GM12878 (cell line): ENCODE data around the gene MRM1. TPM values are rescaled to one million over a fixed set of nuclear protein-coding genes. Genes with fewer than 3 reads are reported as not detected.

Source experiments
- ATAC-seq: fragments of 200-7000 bp; cut with Tn5 transposase; 3 replicates; pipeline ENCODE4 v1.9.1; 2020; ENCODE audit warnings: mild to moderate bottlenecking, moderate library complexity
- BruUV-seq: library from RNA; stranded (reverse); fragments of 400-500 nt; replicated peaks from 2 replicates; lab custom pipeline; 2021; lab: Mats Ljungman, UMichigan
- CTCF ChIA-PET: fragments of 300-600 bp; sonication (Branson Sonifier 250); formaldehyde crosslinking; extraction: SDS; loops from one replicate; lab custom pipeline; 2021; ENCODE audit warnings: inconsistent platforms; lab: Yijun Ruan, JAX
- POLR2A ChIA-PET: fragments of 350-600 bp; formaldehyde crosslinking; extraction: SDS; loops from one replicate; lab custom pipeline; 2021; ENCODE audit warnings: inconsistent platforms; lab: Charles Lee
- RAD21 ChIA-PET: fragments of 300-600 bp; sonication (Branson Sonifier 250); formaldehyde crosslinking; loops from one replicate; lab custom pipeline; 2023; ENCODE audit warnings: antibody characterized with exemption; ENCODE audit not compliant: unreplicated experiment; lab: Charles Lee
- SMC1A ChIA-PET: fragments of 300-600 bp; sonication (Branson Sonifier 250); formaldehyde crosslinking; loops from one replicate; lab custom pipeline; 2023; ENCODE audit not compliant: unreplicated experiment, uncharacterized antibody; lab: Charles Lee
- DNase-seq: peaks from one replicate; pipeline ENCODE4 v3.0.0-alpha.2; 2011; ENCODE audit warnings: low read depth, low spot score
- FAIRE-seq: peaks from 3 replicates; lab custom pipeline; 2011; peaks lifted over from hg19 to GRCh38; lab: Jason Lieb, UNC
- H2AFZ ChIP-seq: 2 replicates; pipeline ENCODE4 v1.6.0; 2011; ENCODE audit warnings: low read depth, low read length, control low read depth; ENCODE audit not compliant: control insufficient read depth
- H3K27ac ChIP-seq: 2 replicates; pipeline ENCODE4 v1.5.1; 2011; ENCODE audit warnings: control low read depth; ENCODE audit not compliant: control insufficient read depth, insufficient read depth
- H3K27me3 ChIP-seq, 2 experiments: replicated peaks in 1 of 2; 2 replicates each; pipeline versions ENCODE4 v1.6.0 to v1.6.1; 2011; ENCODE audit warnings: low read length in 1 of 2; ENCODE audit not compliant: control insufficient read depth in 2 of 2, insufficient read depth in 2 of 2
- H3K36me3 ChIP-seq, 2 experiments: 2 replicates each; pipeline ENCODE4 v1.5.1; 2011; ENCODE audit warnings: low read length in 1 of 2; ENCODE audit not compliant: control insufficient read depth in 2 of 2, insufficient read depth in 2 of 2
- H3K4me1 ChIP-seq: 2 replicates; pipeline ENCODE4 v1.6.1; 2011; ENCODE audit warnings: mild to moderate bottlenecking, low read length, moderate library complexity, mixed read lengths; ENCODE audit not compliant: control insufficient read depth, insufficient read depth
- H3K4me2 ChIP-seq: 2 replicates; pipeline ENCODE4 v1.6.0; 2011; ENCODE audit warnings: control low read depth; ENCODE audit not compliant: control insufficient read depth, insufficient read depth
- H3K4me3 ChIP-seq: fragments of 200-600 bp; sonication (generic); 2 replicates; pipeline ENCODE4 v1.5.1; 2016
- H3K79me2 ChIP-seq: 2 replicates; pipeline ENCODE4 v1.6.0; 2011; ENCODE audit warnings: low read length; ENCODE audit not compliant: control insufficient read depth, insufficient read depth
- H3K9ac ChIP-seq: 2 replicates; pipeline ENCODE4 v1.8.0; 2011; ENCODE audit warnings: low read length, control low read depth, mixed read lengths; ENCODE audit not compliant: control insufficient read depth, insufficient read depth
- H3K9me3 ChIP-seq: replicated peaks from 3 replicates; pipeline ENCODE4 v1.5.1; 2011; ENCODE audit warnings: mild to moderate bottlenecking, low read length; ENCODE audit not compliant: control insufficient read depth, insufficient read depth
- H4K20me1 ChIP-seq: 2 replicates; pipeline ENCODE4 v1.6.0; 2011; ENCODE audit not compliant: control insufficient read depth, insufficient read depth
- RAD21 ChIP-seq: IDR thresholded peaks from 2 replicates; pipeline ENCODE4 v1.6.1; 2011; ENCODE audit warnings: mild to moderate bottlenecking, low read depth, low read length, moderate library complexity; ENCODE audit not compliant: insufficient read depth
- SUZ12 ChIP-seq: fragments of 200-600 bp; sonication (generic); IDR thresholded peaks from one replicate; pipeline ENCODE4 v1.6.1; 2018; ENCODE audit warnings: antibody characterized with exemption, mild to moderate bottlenecking; ENCODE audit not compliant: unreplicated experiment
- ZNF207 ChIP-seq: fragments of 450-650 bp; IDR thresholded peaks from 2 replicates; pipeline ENCODE4 v1.6.1; 2014; ENCODE audit warnings: antibody characterized with exemption, mild to moderate bottlenecking, borderline replicate concordance
- WGBS: methylation state at CpG from one replicate; pipeline ENCODE4 v1.1.6; 2016; ENCODE audit warnings: low lambda C conversion rate; ENCODE audit not compliant: insufficient replicate concordance, insufficient coverage; ENCODE audit errors: missing lambda C conversion rate; 5-methylcytosine and 5-hydroxymethylcytosine counted together
- in situ Hi-C: fragments of 300-500 bp; cut with MboI; formaldehyde crosslinking; loops from 9 replicates; pipeline ENCODE4 v1.14.3; 2018; ENCODE audit warnings: mixed read lengths
- intact Hi-C: fragments of 100-400 bp; cut with micrococcal nuclease; formaldehyde crosslinking; loops from one replicate; pipeline ENCODE4 v1.14.2; 2022; ENCODE audit not compliant: unreplicated experiment
- polyA plus RNA-seq, 11 experiments: library from polyadenylated mRNA; depleted of rRNA in 4 of 11; unstranded in 6 of 11; stranded (reverse) in 5 of 11; fragments of >200 nt; fragmentation: Nextera tagmentation in 4 of 11; fragmentation: Illumina TruSeq in 1 of 11; extraction: Ambion mirVana in 4 of 11; extraction: Trizol in 1 of 11; gene quantifications; 1 replicate in 1 of 11; 2 replicates in 10 of 11; pipeline versions ENCODE4 v1.2.1 to v1.2.3, GENCODE V29; 2011 to 2016; ENCODE audit warnings: inconsistent platforms in 2 of 11, missing spikeins in 2 of 11, low read depth in 1 of 11
- total RNA-seq, 4 experiments: library from RNA; depleted of rRNA in 3 of 4; stranded (reverse); fragments of >200 nt in 3 of 4; fragmentation: Illumina TruSeq in 1 of 4; extraction: Trizol in 1 of 4; gene quantifications; 2 replicates each; pipeline versions ENCODE4 v1.2.1 to v1.2.3, GENCODE V29; 2013 to 2021

MRM1 gene
- total and polyA plus RNA-seq, 10 of the 15 experiments (the other 5 are each of a cell fraction or from before 2014, with no cell fraction given) = 0.23 to 16.9 (median 13.2) TPM

DNA sequence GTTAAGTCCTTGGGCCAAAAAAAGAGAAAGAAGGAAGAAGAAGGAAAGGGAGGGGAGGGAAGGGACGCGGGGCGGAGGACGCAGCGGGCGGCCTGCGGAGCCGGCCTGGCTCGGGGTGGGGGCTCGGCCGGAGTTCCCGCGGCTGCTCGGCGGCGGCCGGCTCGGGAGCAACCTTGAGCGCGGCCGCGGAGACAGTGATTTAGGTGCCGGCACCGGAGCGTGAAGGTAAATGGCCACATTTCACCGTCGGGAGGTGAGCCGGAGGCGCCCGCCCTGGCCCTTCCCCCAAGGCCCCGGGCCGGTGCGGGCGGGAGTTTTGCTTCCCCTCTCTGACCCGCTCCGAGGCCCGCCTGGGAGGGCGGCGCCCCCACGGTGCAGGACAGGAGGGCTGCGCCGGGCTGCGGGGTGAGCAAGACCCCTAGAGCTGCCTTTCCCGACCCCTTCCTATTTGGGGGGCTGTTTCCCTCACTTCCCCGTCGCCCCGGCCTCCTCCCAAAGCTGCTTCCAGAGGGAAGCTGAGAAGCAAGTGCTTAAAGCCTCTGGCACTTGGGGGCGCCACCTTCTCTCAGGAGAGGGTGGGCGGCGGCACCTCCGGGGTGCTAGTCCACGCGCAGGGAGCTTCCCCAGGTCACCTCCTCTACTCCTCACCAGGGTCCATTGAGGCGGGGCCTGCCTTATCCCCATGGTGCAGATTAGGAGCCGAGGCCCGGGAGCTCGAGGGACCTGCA lies 56.5 kb downstream of the MRM1 start:
- CTCF ChIA-PET = no interaction called here
- intact Hi-C loops = no loop called here
- H3K79me2 ChIP-seq = no peaks in the 10 kb centered on the region
- no peaks in the 10 kb centered on the region; a peak in 1 of 4 replicates for H3K36me3 ChIP-seq
- RAD21 ChIA-PET = no interaction called here
- H4K20me1 ChIP-seq = no peaks in the 10 kb centered on the region
- H3K9ac ChIP-seq = no peak overlapping the region
- H2AFZ ChIP-seq = no peak overlapping the region
- no peak overlapping the region for H3K4me3 ChIP-seq
- SMC1A ChIA-PET = interaction anchor here (0.6 kb wide), 1 partner anchor 574 kb away, joined by 3 read pairs; no protein-coding TSS in a partner anchor
- H3K4me2 ChIP-seq = no peak overlapping the region
- H3K27me3 ChIP-seq = peaks cover 4 to 9% of the 10 kb centered on the region in 2 experiments; a peak in 3 of 4 replicates
- ATAC-seq (no peak), DNase-seq (no peak), FAIRE-seq (no peak)
- H3K4me1 ChIP-seq = no peaks in the 10 kb centered on the region
- no peaks in the 10 kb centered on the region for H3K9me3 ChIP-seq
- WGBS = 12% methylated on average over 47 of the region's 57 CpGs
- POLR2A ChIA-PET = no interaction called here
- H3K27ac ChIP-seq = no peak overlapping the region
- BruUV-seq = no TSS peak
- TF ChIP-seq RAD21 = 0 out of 2 replicates have a peak, but pooled peaks have one; percentile 8
- no peak for TF ChIP-seq ZNF207
- peak; percentile 48 for TF ChIP-seq SUZ12
- in situ Hi-C loops = no loop called here

Other genes with a start within 250 kb of the MRM1 start
- gene TBC1D3H, start 213.1 kb upstream of the MRM1 start, total RNA-seq (2014; rRNA removed) = not detected in 2 replicates
- gene TBC1D3H, start 213.1 kb upstream of the MRM1 start, total RNA-seq (2014; rRNA removed; fragmentation: Illumina TruSeq; extraction: Trizol) = not detected in 2 replicates
- gene TBC1D3H, start 213.1 kb upstream of the MRM1 start, total RNA-seq (2021) = not detected in 2 replicates
- gene TBC1D3H, start 213.1 kb upstream of the MRM1 start, polyA plus RNA-seq (2011; rRNA removed) = not detected in 2 replicates
- not detected in 2 replicates for gene TBC1D3H, start 213.1 kb upstream of the MRM1 start, polyA plus RNA-seq (2014; fragmentation: Illumina TruSeq; extraction: Trizol)
- not detected for gene TBC1D3H, start 213.1 kb upstream of the MRM1 start, polyA plus RNA-seq (2014; fragmentation: Nextera tagmentation; extraction: Ambion mirVana)
- gene TBC1D3H, start 213.1 kb upstream of the MRM1 start, polyA plus RNA-seq (2014; rRNA removed) = not detected in 2 replicates
- not detected for gene TBC1D3H, start 213.1 kb upstream of the MRM1 start, polyA plus RNA-seq (2016; fragmentation: Nextera tagmentation; extraction: Ambion mirVana)
- 36.1 and 39.9 TPM in 2 replicates for gene ZNHIT3, start 114.9 kb upstream of the MRM1 start, total RNA-seq (2014; rRNA removed)
- 48.1 and 53.3 TPM in 2 replicates for gene ZNHIT3, start 114.9 kb upstream of the MRM1 start, total RNA-seq (2014; rRNA removed; fragmentation: Illumina TruSeq; extraction: Trizol)
- gene ZNHIT3, start 114.9 kb upstream of the MRM1 start, total RNA-seq (2021) = 31.8 and 34.1 TPM in 2 replicates
- 116 and 141 TPM in 2 replicates for gene ZNHIT3, start 114.9 kb upstream of the MRM1 start, polyA plus RNA-seq (2011; rRNA removed)
- gene ZNHIT3, start 114.9 kb upstream of the MRM1 start, polyA plus RNA-seq (2014; fragmentation: Illumina TruSeq; extraction: Trizol) = 44.8 and 48.5 TPM in 2 replicates
- 100 to 1,000 TPM; 110 to 128 TPM for gene ZNHIT3, start 114.9 kb upstream of the MRM1 start, polyA plus RNA-seq (2014; fragmentation: Nextera tagmentation; extraction: Ambion mirVana)
- 37.8 and 38.7 TPM in 2 replicates for gene ZNHIT3, start 114.9 kb upstream of the MRM1 start, polyA plus RNA-seq (2014; rRNA removed)
- 10 to 100 TPM; 62.7 to 66.9 TPM for gene ZNHIT3, start 114.9 kb upstream of the MRM1 start, polyA plus RNA-seq (2016; fragmentation: Nextera tagmentation; extraction: Ambion mirVana)
- gene MYO19, start 66.7 kb upstream of the MRM1 start, total RNA-seq (2014; rRNA removed) = 94.1 and 99.9 TPM in 2 replicates
- gene MYO19, start 66.7 kb upstream of the MRM1 start, total RNA-seq (2014; rRNA removed; fragmentation: Illumina TruSeq; extraction: Trizol) = 62.5 and 63.8 TPM in 2 replicates
- gene MYO19, start 66.7 kb upstream of the MRM1 start, total RNA-seq (2021) = 72.1 and 94.0 TPM in 2 replicates
- gene MYO19, start 66.7 kb upstream of the MRM1 start, polyA plus RNA-seq (2011; rRNA removed) = 39.7 and 71.7 TPM in 2 replicates
- gene MYO19, start 66.7 kb upstream of the MRM1 start, polyA plus RNA-seq (2014; fragmentation: Illumina TruSeq; extraction: Trizol) = 59.1 and 76.8 TPM in 2 replicates
- gene MYO19, start 66.7 kb upstream of the MRM1 start, polyA plus RNA-seq (2014; fragmentation: Nextera tagmentation; extraction: Ambion mirVana) = 10 to 100 TPM; 11.4 to 12.2 TPM
- 103 and 109 TPM in 2 replicates for gene MYO19, start 66.7 kb upstream of the MRM1 start, polyA plus RNA-seq (2014; rRNA removed)
- 10 to 100 TPM; 39.9 to 45.4 TPM for gene MYO19, start 66.7 kb upstream of the MRM1 start, polyA plus RNA-seq (2016; fragmentation: Nextera tagmentation; extraction: Ambion mirVana)
- 11.4 and 11.8 TPM in 2 replicates for gene PIGW, start 66.6 kb upstream of the MRM1 start, total RNA-seq (2014; rRNA removed)
- gene PIGW, start 66.6 kb upstream of the MRM1 start, total RNA-seq (2014; rRNA removed; fragmentation: Illumina TruSeq; extraction: Trizol) = 11.1 and 12.3 TPM in 2 replicates
- gene PIGW, start 66.6 kb upstream of the MRM1 start, total RNA-seq (2021) = 12.9 and 15.3 TPM in 2 replicates
- 13.6 and 15.1 TPM in 2 replicates for gene PIGW, start 66.6 kb upstream of the MRM1 start, polyA plus RNA-seq (2011; rRNA removed)
- gene PIGW, start 66.6 kb upstream of the MRM1 start, polyA plus RNA-seq (2014; fragmentation: Illumina TruSeq; extraction: Trizol) = 21.5 and 26.1 TPM in 2 replicates
- 1 to 10 TPM; 6.0 to 9.5 TPM for gene PIGW, start 66.6 kb upstream of the MRM1 start, polyA plus RNA-seq (2014; fragmentation: Nextera tagmentation; extraction: Ambion mirVana)
- gene PIGW, start 66.6 kb upstream of the MRM1 start, polyA plus RNA-seq (2014; rRNA removed) = 13.7 and 13.9 TPM in 2 replicates
- 10 to 100 TPM; 24.4 to 31.5 TPM for gene PIGW, start 66.6 kb upstream of the MRM1 start, polyA plus RNA-seq (2016; fragmentation: Nextera tagmentation; extraction: Ambion mirVana)
- gene GGNBP2, start 56.7 kb upstream of the MRM1 start, total RNA-seq (2014; rRNA removed) = 46.7 and 54.2 TPM in 2 replicates
- gene GGNBP2, start 56.7 kb upstream of the MRM1 start, total RNA-seq (2014; rRNA removed; fragmentation: Illumina TruSeq; extraction: Trizol) = 61.5 and 62.2 TPM in 2 replicates
- 49.9 and 54.4 TPM in 2 replicates for gene GGNBP2, start 56.7 kb upstream of the MRM1 start, total RNA-seq (2021)
- gene GGNBP2, start 56.7 kb upstream of the MRM1 start, polyA plus RNA-seq (2011; rRNA removed) = 75.2 and 82.0 TPM in 2 replicates
- 72.3 and 85.6 TPM in 2 replicates for gene GGNBP2, start 56.7 kb upstream of the MRM1 start, polyA plus RNA-seq (2014; fragmentation: Illumina TruSeq; extraction: Trizol)
- gene GGNBP2, start 56.7 kb upstream of the MRM1 start, polyA plus RNA-seq (2014; fragmentation: Nextera tagmentation; extraction: Ambion mirVana) = 10 to 100 TPM; 36.3 to 36.4 TPM
- gene GGNBP2, start 56.7 kb upstream of the MRM1 start, polyA plus RNA-seq (2014; rRNA removed) = 51.3 and 53.3 TPM in 2 replicates
- gene GGNBP2, start 56.7 kb upstream of the MRM1 start, polyA plus RNA-seq (2016; fragmentation: Nextera tagmentation; extraction: Ambion mirVana) = 10 to 100 TPM; 40.2 to 41.3 TPM
- 13.2 and 13.3 TPM in 2 replicates for gene DHRS11, start 9.7 kb upstream of the MRM1 start, total RNA-seq (2014; rRNA removed)
- 9.0 and 9.4 TPM in 2 replicates for gene DHRS11, start 9.7 kb upstream of the MRM1 start, total RNA-seq (2014; rRNA removed; fragmentation: Illumina TruSeq; extraction: Trizol)
- gene DHRS11, start 9.7 kb upstream of the MRM1 start, total RNA-seq (2021) = 12.0 and 13.1 TPM in 2 replicates
- 13.3 and 23.0 TPM in 2 replicates for gene DHRS11, start 9.7 kb upstream of the MRM1 start, polyA plus RNA-seq (2011; rRNA removed)
- gene DHRS11, start 9.7 kb upstream of the MRM1 start, polyA plus RNA-seq (2014; fragmentation: Illumina TruSeq; extraction: Trizol) = 18.0 and 20.2 TPM in 2 replicates
- 1 to 10 TPM; 3.4 to 5.8 TPM for gene DHRS11, start 9.7 kb upstream of the MRM1 start, polyA plus RNA-seq (2014; fragmentation: Nextera tagmentation; extraction: Ambion mirVana)
- 18.3 and 23.0 TPM in 2 replicates for gene DHRS11, start 9.7 kb upstream of the MRM1 start, polyA plus RNA-seq (2014; rRNA removed)
- 10 to 100 TPM; 15.9 to 19.5 TPM for gene DHRS11, start 9.7 kb upstream of the MRM1 start, polyA plus RNA-seq (2016; fragmentation: Nextera tagmentation; extraction: Ambion mirVana)